ENCODE data around the gene EPM2AIP1.

DNA sequence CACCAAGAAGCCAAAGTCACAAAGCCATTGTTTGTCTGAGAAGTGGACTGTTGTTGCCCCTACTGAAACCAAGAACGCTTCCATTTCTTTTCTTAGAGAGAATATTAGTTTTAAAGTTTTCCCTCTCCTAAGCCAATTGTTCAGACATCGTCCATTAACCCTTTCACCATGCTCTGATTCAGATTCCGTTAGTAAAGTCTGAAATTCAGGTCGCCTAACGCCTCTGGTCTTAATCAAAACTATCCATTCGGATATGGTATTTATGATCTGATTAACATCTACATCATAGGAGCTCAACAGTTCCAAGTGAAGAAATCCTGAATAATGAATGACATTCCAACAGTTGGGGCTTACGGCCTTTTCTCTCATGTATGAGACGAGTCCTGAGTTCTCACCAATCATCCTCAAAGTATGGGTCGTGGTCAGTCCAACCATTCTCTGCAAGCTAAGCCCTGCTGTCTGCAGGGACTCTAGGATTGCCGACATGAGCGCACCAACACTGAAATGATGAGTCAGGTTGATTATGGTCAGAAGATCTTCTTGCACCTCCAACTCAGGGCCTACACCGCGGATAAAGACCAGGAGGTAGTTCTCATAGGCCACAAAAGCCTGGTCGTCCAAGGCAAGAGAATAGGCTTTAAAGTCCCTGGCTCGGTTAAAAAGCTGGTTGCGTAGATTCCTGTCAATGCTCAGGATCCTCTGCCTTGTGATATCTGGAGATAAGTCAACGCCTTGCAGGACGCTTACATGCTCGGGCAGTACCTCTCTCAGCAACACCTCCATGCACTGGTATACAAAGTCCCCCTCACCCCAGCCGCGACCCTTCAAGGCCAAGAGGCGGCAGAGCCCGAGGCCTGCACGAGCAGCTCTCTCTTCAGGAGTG, 767 bp downstream of the EPM2AIP1 start:
- TF ChIP-seq, protein P1, sequence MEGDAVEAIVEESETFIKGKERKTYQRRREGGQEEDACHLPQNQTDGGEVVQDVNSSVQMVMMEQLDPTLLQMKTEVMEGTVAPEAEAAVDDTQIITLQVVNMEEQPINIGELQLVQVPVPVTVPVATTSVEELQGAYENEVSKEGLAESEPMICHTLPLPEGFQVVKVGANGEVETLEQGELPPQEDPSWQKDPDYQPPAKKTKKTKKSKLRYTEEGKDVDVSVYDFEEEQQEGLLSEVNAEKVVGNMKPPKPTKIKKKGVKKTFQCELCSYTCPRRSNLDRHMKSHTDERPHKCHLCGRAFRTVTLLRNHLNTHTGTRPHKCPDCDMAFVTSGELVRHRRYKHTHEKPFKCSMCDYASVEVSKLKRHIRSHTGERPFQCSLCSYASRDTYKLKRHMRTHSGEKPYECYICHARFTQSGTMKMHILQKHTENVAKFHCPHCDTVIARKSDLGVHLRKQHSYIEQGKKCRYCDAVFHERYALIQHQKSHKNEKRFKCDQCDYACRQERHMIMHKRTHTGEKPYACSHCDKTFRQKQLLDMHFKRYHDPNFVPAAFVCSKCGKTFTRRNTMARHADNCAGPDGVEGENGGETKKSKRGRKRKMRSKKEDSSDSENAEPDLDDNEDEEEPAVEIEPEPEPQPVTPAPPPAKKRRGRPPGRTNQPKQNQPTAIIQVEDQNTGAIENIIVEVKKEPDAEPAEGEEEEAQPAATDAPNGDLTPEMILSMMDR (IDR thresholded peaks at IDR 0.05; ENCODE audit: poor library complexity, severe bottlenecking), result no peak
- TF ChIP-seq RAD21 (conservative IDR thresholded peaks at IDR 0.05) (no peak), EZH2 (IDR thresholded peaks at IDR 0.05; ENCODE audit: borderline replicate concordance, insufficient read depth, low read length, poor library complexity, severe bottlenecking) (no peak)

Data from neural cell (in vitro differentiated cells).